Cardiac fibroblast (primary cell): ENCODE results near the gene POFUT1.

Source experiments
- DNase-seq, 2 donors: peaks; one replicate each; pipeline versions ENCODE4 v3.0.0 to v3.0.0-alpha.2; 2010; ENCODE audit warnings: low read depth in 2 of 2
- H3K4me3 ChIP-seq, 2 donors: replicated peaks in 1 of 2; 1 replicate in 1 of 2; 2 replicates in 1 of 2; pipeline ENCODE4 v1.5.1; 2011; ENCODE audit warnings: low read depth in 2 of 2, low read length in 2 of 2, mild to moderate bottlenecking in 2 of 2, moderate library complexity in 1 of 2
- TF ChIP-seq, protein P1 (sequence below): IDR thresholded peaks from one replicate; pipeline ENCODE4 v1.5.1; 2011; ENCODE audit warnings: low read depth, mild to moderate bottlenecking, low read length, inconsistent platforms

POFUT1 gene

DNA sequence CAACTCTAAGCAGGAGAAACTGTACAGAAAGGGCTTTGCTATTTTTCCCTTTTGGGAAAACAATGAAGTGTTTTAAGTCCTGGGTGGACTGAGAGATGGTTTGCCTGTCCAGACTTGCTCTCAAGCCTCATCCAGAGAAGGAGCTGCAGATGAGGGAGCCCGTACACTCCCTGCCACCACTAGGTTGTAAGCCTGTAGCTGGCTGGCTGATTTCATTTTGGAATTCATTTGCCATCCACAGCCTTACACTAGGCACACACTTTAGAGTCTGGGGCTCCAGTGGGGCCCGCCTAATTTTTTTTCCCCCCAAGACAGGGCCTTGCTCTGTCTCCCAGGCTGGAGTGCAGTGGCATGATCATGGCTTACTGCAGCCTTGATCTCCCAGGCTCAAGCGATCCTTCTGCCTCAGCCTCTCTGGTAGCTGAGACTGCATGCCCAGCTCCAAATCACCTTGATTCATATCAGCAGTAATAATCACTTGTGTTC is 28.4 kb downstream of the POFUT1 start:
- DNase-seq = no peak
- H3K4me3 ChIP-seq = no peak overlapping the region
- TF ChIP-seq, protein P1, sequence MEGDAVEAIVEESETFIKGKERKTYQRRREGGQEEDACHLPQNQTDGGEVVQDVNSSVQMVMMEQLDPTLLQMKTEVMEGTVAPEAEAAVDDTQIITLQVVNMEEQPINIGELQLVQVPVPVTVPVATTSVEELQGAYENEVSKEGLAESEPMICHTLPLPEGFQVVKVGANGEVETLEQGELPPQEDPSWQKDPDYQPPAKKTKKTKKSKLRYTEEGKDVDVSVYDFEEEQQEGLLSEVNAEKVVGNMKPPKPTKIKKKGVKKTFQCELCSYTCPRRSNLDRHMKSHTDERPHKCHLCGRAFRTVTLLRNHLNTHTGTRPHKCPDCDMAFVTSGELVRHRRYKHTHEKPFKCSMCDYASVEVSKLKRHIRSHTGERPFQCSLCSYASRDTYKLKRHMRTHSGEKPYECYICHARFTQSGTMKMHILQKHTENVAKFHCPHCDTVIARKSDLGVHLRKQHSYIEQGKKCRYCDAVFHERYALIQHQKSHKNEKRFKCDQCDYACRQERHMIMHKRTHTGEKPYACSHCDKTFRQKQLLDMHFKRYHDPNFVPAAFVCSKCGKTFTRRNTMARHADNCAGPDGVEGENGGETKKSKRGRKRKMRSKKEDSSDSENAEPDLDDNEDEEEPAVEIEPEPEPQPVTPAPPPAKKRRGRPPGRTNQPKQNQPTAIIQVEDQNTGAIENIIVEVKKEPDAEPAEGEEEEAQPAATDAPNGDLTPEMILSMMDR = no peak

DNA sequence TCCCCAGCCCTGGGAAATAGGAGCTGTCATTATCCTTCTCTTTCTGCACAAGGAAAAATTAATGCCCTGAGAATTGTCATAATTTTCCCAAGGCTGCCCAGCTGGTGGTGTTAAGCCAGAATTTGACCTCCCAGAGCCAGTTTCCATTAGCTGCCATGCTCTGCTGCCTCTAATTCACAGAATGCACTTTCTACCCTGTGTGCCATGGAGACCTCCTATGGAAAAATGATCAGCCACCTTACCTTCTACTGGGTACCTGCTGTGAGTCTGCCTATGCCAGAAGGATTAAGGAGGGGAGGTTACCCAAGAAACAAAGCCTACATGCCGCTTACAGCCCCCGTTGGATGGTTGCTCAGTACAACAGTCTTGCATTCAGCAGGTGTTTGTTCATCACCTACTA is 29.1 kb downstream of the POFUT1 start:
- no peak for DNase-seq
- H3K4me3 ChIP-seq = no peak overlapping the region
- TF ChIP-seq, protein P1 = no peak

DNA sequence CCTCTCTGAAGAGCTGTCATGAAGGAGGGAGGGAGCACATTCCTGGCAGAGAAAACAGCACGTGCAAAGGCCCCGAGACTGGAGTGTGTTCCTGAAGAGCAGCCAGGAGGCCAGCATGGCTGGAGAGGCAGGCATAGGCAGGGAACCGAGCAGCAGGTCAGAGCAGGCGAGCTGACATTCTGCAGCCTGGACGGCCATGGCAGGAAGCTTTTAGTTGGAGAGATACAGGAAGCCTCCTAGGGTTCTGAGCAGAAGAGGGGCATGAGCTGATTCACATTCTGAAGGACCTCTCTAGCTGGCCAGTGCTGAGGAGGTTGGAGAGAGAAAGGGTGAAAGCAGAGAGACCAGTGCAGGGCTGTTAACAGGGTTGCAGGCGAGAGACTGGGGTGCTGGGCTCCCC is 29.7 kb downstream of the POFUT1 start:
- no peak for DNase-seq
- no peak overlapping the region for H3K4me3 ChIP-seq
- TF ChIP-seq, protein P1 = no peak

GRCh38 chr20:32238483-32239425 is 31.1 kb downstream of the POFUT1 start:
- no peak overlapping the region for H3K4me3 ChIP-seq
- TF ChIP-seq, protein P1 = no peak
- DNase-seq = peak in 1 of 2 donors; percentile 11

- no peak for DNase-seq
- H3K4me3 ChIP-seq = no peak overlapping the region
- TF ChIP-seq, protein P1 = no peak
Measured at GRCh38 chr20:32240205-32240604, 32.5 kb downstream of the POFUT1 start.

- TF ChIP-seq, protein P1 = no peak
- H3K4me3 ChIP-seq = no peak overlapping the region
- DNase-seq = no peak
Measured at GRCh38 chr20:32241807-32242206, 34.1 kb downstream of the POFUT1 start.
